GM19324 (cell line): Measurements from ENCODE around the gene TMEM238.

Source experiments
- ATAC-seq: cut with Tn5 transposase; IDR thresholded peaks from one replicate; pipeline ENCODE4 v1.9.1; 2021; ENCODE audit warnings: mild to moderate bottlenecking, moderate library complexity; ENCODE audit not compliant: unreplicated experiment, low FRiP score

Gene TMEM238

DNA sequence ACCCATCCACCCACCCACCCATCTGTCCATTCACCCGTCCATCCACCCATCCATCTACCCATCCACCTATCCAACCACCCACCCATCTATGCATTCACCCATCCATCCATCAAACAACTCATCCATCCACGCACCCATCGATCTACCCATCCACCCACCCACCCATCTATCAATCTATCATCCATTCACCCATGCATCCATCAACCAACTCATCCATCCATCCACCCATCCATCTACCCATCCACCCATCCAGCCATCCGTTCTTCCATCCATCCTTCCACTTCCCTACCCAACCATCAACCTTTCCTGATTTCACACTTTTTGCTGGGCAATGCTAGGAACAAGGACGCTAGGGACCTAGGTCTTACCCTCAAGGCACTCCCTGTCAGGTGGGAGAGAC is 2.1 kb downstream of the TMEM238 start:
- ATAC-seq = no peak

DNA sequence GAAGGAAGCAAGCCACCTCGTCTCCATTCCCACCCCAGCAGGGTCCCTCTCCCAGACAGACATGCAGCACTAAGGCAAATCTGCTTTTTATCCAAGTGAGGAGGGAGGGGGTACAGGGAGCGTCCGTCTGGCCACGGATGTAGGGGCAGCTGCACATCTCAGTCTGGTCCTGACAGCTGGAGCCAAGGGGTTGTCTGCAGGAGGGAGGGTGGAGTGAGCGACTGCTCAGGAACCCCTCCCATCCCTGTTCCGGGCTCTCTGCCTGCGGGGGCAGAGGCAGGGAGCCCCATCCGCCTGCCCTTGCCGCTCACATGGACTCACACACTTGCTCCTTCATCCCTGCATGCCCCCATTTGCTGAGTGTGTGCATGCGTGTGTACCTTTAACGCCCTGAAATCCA is 4.9 kb downstream of the TMEM238 start:
- no peak for ATAC-seq

- ATAC-seq = no peak
These were observed 6.5 kb downstream of the TMEM238 start for GRCh38 chr19:55377356-55378131.

GRCh38 chr19:55376241-55376933 is 7.7 kb downstream of the TMEM238 start, which contains the start of gene TMEM190:
TMEM190 (plus strand) TSS chr19:55376826; CDS start chr19:55376854, 28 bp downstream.
- ATAC-seq = no peak

DNA sequence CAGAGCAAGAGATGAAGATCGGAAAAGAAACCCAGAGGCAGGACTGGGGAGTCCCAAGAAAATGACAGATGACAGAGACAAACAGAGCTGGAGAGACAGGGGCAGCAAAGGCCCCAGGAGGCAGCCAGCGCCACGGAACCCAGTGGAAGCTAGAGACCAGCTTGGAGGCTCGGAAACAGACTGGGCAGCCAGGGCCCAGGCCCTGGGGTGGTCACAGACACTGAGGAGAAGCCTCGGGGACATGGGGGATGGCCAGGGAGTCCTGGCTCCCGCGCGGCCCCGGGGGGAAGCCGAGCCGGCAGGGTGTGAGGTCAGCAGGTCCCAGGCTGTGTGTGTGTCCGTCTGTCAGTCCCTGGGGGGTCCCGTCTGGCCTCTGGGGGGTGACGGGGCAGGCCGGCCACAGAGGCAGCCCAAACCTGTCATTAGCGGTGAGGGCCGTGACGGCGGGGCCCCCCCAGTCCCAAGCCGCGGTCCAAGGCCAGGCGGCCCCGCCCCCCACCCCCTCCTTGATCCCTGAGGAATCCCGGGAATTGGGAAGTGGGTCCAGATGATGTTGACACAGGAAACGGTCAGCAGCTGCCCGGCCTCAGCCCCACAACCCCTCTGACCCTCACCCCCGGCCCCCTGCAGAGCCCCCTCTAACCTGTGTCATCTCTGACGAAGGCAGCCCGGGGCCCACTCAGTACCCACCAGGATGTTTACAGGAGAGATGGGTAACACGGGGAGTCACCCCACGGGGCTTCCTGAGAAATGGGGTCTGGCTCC is 9.9 kb downstream of the TMEM238 start:
- ATAC-seq = no peak

DNA sequence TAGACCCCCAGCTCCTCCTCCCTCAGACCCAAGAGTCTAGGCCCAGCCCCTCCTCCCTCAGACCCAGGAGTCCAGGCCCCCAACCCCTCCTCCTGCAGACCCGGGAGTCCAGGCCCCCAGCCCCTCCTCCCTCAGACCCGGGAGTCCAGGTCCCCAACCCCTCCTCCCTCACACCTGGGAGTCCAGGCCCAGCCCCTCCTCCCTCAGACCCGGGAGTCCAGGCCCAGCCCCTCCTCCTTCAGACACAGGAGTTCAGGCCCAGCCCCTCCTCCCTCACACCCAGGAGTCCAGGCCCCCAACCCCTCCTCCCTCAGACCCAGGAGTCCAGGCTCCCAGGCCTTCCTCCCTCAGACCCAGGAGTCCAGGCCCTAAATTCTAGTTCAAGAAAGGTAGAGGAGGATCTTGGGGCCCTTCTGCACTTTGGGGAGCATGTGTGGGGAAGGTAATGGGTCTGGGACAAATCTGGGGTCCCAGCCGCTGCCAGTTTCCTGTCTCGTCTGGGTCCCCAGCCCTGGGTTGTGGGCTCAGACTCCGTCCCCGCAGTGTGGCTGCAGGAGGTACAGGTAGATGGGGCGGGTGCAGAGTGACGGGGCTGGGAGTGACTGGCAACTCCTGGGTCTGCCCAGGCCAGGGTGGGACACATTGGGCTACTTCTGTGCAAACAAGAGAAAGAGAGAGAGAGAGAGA is 10.6 kb downstream of the TMEM238 start:
- no peak for ATAC-seq

DNA sequence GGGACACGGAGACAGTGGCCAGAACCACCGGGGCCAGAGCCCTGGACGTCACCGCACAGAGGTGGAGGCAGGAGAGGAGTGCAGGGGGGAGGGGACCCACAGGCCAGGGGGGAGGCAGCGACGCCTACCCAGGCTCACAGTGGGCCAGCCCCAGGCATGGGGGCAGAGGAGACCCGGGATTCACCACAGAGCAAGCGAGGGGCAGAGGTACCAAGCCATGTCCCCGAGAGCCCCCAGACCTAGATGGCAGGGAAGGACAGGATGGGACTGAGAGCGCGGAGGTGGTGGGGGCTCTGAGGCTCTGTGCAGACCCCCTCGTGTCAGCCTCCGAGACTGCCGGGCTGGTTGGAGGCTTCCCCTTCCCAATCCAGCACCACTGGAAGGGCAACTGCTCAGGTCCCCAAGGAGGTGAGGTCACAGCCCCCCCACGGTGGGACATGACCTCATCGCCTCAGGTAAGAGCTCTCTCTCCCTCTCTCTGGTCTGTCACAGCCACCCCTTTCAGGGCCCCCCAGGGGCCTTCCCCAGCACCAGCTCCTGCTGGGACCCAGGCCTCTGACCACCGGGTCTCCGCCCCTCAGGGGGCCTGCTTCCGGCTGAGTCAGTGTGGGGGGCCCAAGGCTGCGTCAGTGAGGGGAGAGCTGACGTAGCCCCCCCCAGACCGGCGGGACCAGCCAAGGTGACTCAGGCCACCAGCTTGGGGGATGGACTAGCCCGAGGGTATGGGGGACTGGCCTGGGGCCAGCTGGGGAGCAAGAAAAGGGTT is 11.6 kb downstream of the TMEM238 start:
- no peak for ATAC-seq

- ATAC-seq = no peak
These were observed 13.6 kb downstream of the TMEM238 start, which contains the start of gene IL11 for GRCh38 chr19:55370305-55370988. IL11 (minus strand) TSS chr19:55370463; CDS start chr19:55370310, 153 bp downstream.

GRCh38 chr19:55369653-55370304 is 14.3 kb downstream of the TMEM238 start:
- no peak for ATAC-seq

GRCh38 chr19:55368701-55369563 is 15.2 kb downstream of the TMEM238 start:
- no peak for ATAC-seq

DNA sequence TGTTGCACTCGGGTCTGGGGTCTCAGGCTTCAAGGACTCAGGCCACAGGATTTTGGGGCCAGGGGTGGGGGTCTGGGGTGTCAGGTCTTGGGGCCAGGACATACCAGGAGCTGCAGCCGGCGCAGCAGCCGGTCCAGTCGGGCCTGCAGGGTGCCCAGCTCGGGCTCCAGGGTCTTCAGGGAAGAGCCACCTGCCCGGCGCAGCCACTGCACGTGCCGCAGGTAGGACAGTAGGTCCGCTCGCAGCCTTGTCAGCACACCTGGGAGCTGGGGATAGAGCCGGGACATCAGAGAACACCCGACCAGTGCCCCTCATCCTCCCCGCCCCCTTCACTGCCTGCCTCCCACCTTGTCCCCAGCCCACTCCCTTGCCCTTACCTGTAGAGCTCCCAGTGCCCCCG is 16.0 kb downstream of the TMEM238 start:
- ATAC-seq = no peak

DNA sequence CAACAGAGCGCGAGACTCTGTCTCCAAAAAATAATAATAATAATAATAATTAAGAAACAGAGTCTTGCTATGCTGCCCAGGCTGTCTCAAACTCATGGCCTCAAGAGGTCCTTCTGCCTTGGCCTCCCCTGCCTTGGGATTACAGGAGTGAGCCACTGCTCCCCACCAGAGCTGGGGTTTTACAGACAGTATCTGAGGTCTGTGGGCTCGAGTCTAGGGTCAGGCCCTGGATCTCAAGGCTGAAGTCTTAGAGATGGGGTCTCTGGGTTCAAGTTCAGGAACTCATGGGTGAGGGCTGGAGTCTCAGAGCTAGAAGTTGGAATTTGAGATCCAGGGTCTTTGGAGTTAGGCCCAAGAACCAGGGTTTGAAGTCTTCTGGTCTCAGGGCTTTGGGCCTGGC is 17.3 kb downstream of the TMEM238 start:
- no peak for ATAC-seq

GRCh38 chr19:55365964-55366363 is 18.1 kb downstream of the TMEM238 start:
- ATAC-seq = no peak

DNA sequence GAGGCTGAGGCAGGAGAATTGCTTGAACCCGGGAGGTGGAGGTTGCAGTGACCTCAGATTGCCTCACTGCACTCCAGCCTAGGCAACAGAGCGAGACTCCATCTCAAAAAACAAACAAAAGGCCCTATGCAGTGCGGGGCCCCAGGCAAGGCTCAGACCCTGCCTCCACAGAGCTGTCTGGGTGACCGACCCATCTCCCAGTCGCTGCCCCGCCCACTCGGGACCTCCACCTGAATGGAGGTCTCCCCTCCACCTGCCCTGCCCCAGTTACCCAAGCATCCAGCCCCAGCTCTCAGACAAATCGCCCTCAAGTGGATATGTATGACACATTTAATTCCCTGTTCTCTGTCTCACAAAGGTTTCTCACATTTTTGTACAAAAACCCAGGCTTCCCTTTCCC is 18.8 kb downstream of the TMEM238 start:
- ATAC-seq = no peak

DNA sequence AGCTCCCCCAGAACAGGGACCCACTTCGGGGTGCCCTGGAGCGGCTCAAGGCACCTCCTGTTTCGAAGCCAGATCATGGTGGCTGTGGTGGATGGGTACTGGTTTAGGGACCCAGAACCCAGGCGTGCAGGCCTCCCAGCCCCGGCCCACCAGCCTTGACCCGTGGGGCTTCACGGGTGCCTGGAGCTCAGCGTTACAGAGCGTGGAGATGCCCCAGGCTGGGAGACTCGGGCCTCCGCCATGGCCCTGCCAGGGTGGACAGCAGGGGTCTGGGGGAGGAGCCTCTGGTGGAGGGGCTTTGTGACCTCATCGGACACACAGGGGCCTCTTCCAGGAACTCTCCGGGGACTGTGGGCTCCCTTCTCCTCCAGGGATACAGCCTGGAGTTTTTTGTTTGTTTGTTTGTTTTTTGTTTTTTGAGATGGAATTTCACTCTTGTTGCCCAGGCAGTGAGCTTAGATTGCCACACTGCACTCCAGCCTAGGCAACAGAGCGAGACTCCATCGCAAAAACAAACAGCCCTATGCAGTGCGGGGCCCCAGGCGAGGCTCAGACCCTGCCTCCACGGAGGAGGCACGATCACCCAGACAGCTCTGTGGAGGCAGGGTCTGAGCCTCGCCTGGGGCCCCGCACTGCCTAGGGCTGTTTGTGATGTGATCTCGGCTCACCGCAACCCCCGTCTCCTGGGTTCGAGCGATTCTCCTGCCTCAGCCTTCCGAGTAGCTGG is 20.9 kb downstream of the TMEM238 start, which contains the start of gene GARIN5B:
Gene GARIN5B, minus strand, starts transcription at position 271 of the 727 bp plus-strand sequence. Its CDS starts 194 bp downstream, at position 77.
- no peak for ATAC-seq

- ATAC-seq = no peak
These were observed 21.7 kb downstream of the TMEM238 start for GRCh38 chr19:55362174-55362989.
